HTR-8/SVneo (cell line): ENCODE data around the gene TMEM107.
"Not testable (repeated sequence)": the region's sequence is repeated elsewhere in the genome, so short reads cannot be mapped to it uniquely, and the experiment has no call there.

Experiments used
- DNase-seq: peaks from one replicate; pipeline ENCODE4 v3.0.0; 2011; ENCODE audit warnings: low spot score, mixed read lengths; ENCODE audit not compliant: insufficient read length
- FAIRE-seq: peaks from 2 replicates; lab custom pipeline; 2011; peaks lifted over from hg19 to GRCh38; lab: Jason Lieb, UNC

The TMEM107 gene

GRCh38 chr17:8176197-8176940, at the start of gene TMEM107:
Gene TMEM107, minus strand, starts transcription at chr17:8176380. Its CDS starts 94 bp downstream, at chr17:8176286.
- DNase-seq (no peak), FAIRE-seq (no peak)

GRCh38 chr17:8224891-8225812, 49.0 kb upstream of the TMEM107 start:
- DNase-seq (no peak), FAIRE-seq (no peak)

- no peak for FAIRE-seq
These were observed 47.4 kb upstream of the TMEM107 start for GRCh38 chr17:8223356-8224126.

GRCh38 chr17:8222630-8223355, 46.6 kb upstream of the TMEM107 start:
- FAIRE-seq (peak; percentile 33), DNase-seq (peak; percentile 75)

More at GRCh38 chr17:8223356-8224126, 47.4 kb upstream of the TMEM107 start:
- DNase-seq: peak; percentile 48

GRCh38 chr17:8222380-8222629, 46.1 kb upstream of the TMEM107 start:
- no peak for FAIRE-seq

GRCh38 chr17:8221663-8222379, 45.6 kb upstream of the TMEM107 start:
- no peak for FAIRE-seq

More at GRCh38 chr17:8222380-8222629, 46.1 kb upstream of the TMEM107 start:
- no peak for DNase-seq

GRCh38 chr17:8220783-8221662, 44.8 kb upstream of the TMEM107 start:
- FAIRE-seq (no peak), DNase-seq (peak; percentile 81)

More at GRCh38 chr17:8221663-8222379, 45.6 kb upstream of the TMEM107 start:
- peak; percentile 79 for DNase-seq

GRCh38 chr17:8214000-8214399, 37.8 kb upstream of the TMEM107 start:
- not testable (repeated sequence) for FAIRE-seq, DNase-seq

- no peak for FAIRE-seq
- DNase-seq: no peak
These were observed 36.4 kb upstream of the TMEM107 start for GRCh38 chr17:8212312-8213180.

- no peak for DNase-seq
- no peak for FAIRE-seq
These were observed 34.7 kb upstream of the TMEM107 start for GRCh38 chr17:8210761-8211458.

- peak; percentile 73 for FAIRE-seq
These were observed 34.0 kb upstream of the TMEM107 start, which contains the start of gene AURKB for GRCh38 chr17:8209907-8210760. Gene AURKB, minus strand, starts transcription at chr17:8210575. Its CDS starts 351 bp downstream, at chr17:8210224.

GRCh38 chr17:8206536-8206935, 30.4 kb upstream of the TMEM107 start:
- FAIRE-seq (no peak), DNase-seq (no peak)

More at GRCh38 chr17:8209907-8210760, 34.0 kb upstream of the TMEM107 start, which contains the start of gene AURKB:
- peak; percentile 98 for DNase-seq

- no peak for FAIRE-seq
- no peak for DNase-seq
These were observed 28.8 kb upstream of the TMEM107 start for GRCh38 chr17:8204761-8205555.

GRCh38 chr17:8192070-8192815, 16.1 kb upstream of the TMEM107 start:
- DNase-seq (peak; percentile 86), FAIRE-seq (peak; percentile 81)
